HG03342 (cell line): ENCODE data around the gene SPATA45.

ENCODE experiments used
- ATAC-seq: cut with Tn5 transposase; IDR thresholded peaks from one replicate; pipeline ENCODE4 v1.9.1; 2021; ENCODE audit warnings: mild to moderate bottlenecking, moderate library complexity; ENCODE audit not compliant: unreplicated experiment

The SPATA45 gene

GRCh38 chr1:212782422-212783154, 64.9 kb downstream of the SPATA45 start:
- ATAC-seq: no peak

GRCh38 chr1:212781225-212781624, 66.2 kb downstream of the SPATA45 start:
- ATAC-seq: no peak

GRCh38 chr1:212780759-212781158, 66.7 kb downstream of the SPATA45 start:
- ATAC-seq: no peak
